Spleen (tissue), 11 donors: ENCODE measurements around the gene CARTPT. TPM values are rescaled to one million over a fixed set of nuclear protein-coding genes. Genes with fewer than 3 reads are reported as not detected.

Source experiments
- DNase-seq: peaks from one replicate; pipeline ENCODE4 v3.0.0-alpha.2; 2020
- H3K27ac ChIP-seq, 8 donors: fragments of 200-600 bp; sonication (generic) in 7 of 8; 1 replicate in 4 of 8; 2 replicates in 4 of 8; pipeline versions ENCODE4 v1.5.0 to v1.8.0; 2016 to 2021; ENCODE audit warnings: inconsistent platforms in 4 of 8, mild to moderate bottlenecking in 4 of 8, moderate library complexity in 1 of 8
- H3K27me3 ChIP-seq, 7 donors: fragments of 200-600 bp; sonication (generic) in 6 of 7; replicated peaks in 1 of 7; 1 replicate in 4 of 7; 2 replicates in 3 of 7; pipeline versions ENCODE4 v1.5.0 to v1.8.0; 2016 to 2021; ENCODE audit warnings: inconsistent platforms in 3 of 7, mild to moderate bottlenecking in 1 of 7
- H3K36me3 ChIP-seq, 6 donors: fragments of 200-600 bp; sonication (generic) in 5 of 6; 1 replicate in 4 of 6; 2 replicates in 2 of 6; pipeline versions ENCODE4 v1.5.0 to v1.8.0; 2016 to 2021; ENCODE audit warnings: inconsistent platforms in 2 of 6
- H3K4me1 ChIP-seq, 6 donors: fragments of 200-600 bp; sonication (generic) in 5 of 6; 1 replicate in 3 of 6; 2 replicates in 3 of 6; pipeline versions ENCODE4 v1.5.0 to v1.8.0; 2016 to 2021; ENCODE audit warnings: inconsistent platforms in 3 of 6
- H3K4me3 ChIP-seq, 8 donors: fragments of 200-600 bp; sonication (generic) in 7 of 8; 1 replicate in 4 of 8; 2 replicates in 4 of 8; pipeline versions ENCODE4 v1.5.0 to v1.8.0; 2016 to 2021; ENCODE audit warnings: inconsistent platforms in 4 of 8, mild to moderate bottlenecking in 4 of 8, moderate library complexity in 2 of 8
- H3K9me3 ChIP-seq, 8 donors: fragments of 200-600 bp; sonication (generic) in 7 of 8; 1 replicate in 4 of 8; 2 replicates in 4 of 8; pipeline versions ENCODE4 v1.5.0 to v1.8.0; 2016 to 2021; ENCODE audit warnings: inconsistent platforms in 4 of 8
- CTCF ChIP-seq, 11 experiments: fragments of 200-600 bp in 7 of 11; fragments of 450-650 bp in 4 of 11; sonication (generic) in 4 of 11; IDR thresholded peaks in 8 of 11; conservative IDR thresholded peaks in 3 of 11; 1 replicate in 7 of 11; 2 replicates in 4 of 11; pipeline versions ENCODE4 v1.4.0 to v1.8.0; 2016 to 2021; ENCODE audit warnings: antibody characterized with exemption in 11 of 11, inconsistent platforms in 4 of 11, mild to moderate bottlenecking in 1 of 11
- POLR2A ChIP-seq, 3 donors: fragments of 450-650 bp; IDR thresholded peaks; one replicate each; pipeline ENCODE4 v1.5.1; 2017; ENCODE audit warnings: antibody characterized with exemption in 3 of 3, mild to moderate bottlenecking in 1 of 3
- POLR2AphosphoS5 ChIP-seq, 3 donors: sonication (generic); formaldehyde crosslinking; IDR thresholded peaks; one replicate each; pipeline ENCODE4 v1.5.1; 2017; ENCODE audit warnings: antibody characterized with exemption in 3 of 3
- WGBS, 5 donors: extraction: QIAGEN DNeasy Blood & Tissue Kit in 3 of 5; methylation state at CpG; one replicate each; pipeline versions ENCODE4 v1.1.5 to v1.1.7; 2013 to 2018; 5-methylcytosine and 5-hydroxymethylcytosine counted together
- intact Hi-C: fragments of 100-400 bp; cut with DNase I; formaldehyde crosslinking; loops from one replicate; pipeline ENCODE4 v1.15.0; 2023; ENCODE audit warnings: low total_unique reads
- polyA plus RNA-seq, 3 donors: library from polyadenylated mRNA; stranded (reverse); fragments of 200-250 nt; gene quantifications; one replicate each; pipeline ENCODE4 v1.2.1, GENCODE V29; 2013
- total RNA-seq, 7 donors: library from RNA; depleted of rRNA in 3 of 7; stranded (reverse); fragments of >200 nt in 3 of 7; fragmentation: NEBNext Ultra II Directional in 4 of 7; extraction: Animal tissue kit (Norgen Biotek cat#: 25700) in 4 of 7; gene quantifications; one replicate each; pipeline versions ENCODE4 v1.1.0 to v1.2.1, GENCODE V29; 2016 to 2021
- donor health status: healthy with polysubstance abuse.
- donor health status: DM: no; HTN: no; CAD: no; lungs with moderate emphysema.
- donor health status: DM: no; HTN: no; CAD: no.
- donor health status: Bipolar disorder and iron deficiency.
- donor health status: healthy.
- donor health status: DM: no; HTN: no; CAD: no.
- donor health status: DM: yes; HTN: yes; CAD: no.

Gene CARTPT
- total and polyA plus RNA-seq, 10 donors, result not detected

- Histone ChIP-seq H3K27ac (no peak overlapping the region), H3K9me3 (no peaks in the 10 kb centered on the region), H3K4me1 (no peaks in the 10 kb centered on the region), H3K36me3 (no peaks in the 10 kb centered on the region), H3K4me3 (no peak overlapping the region), H3K27me3 (peaks cover 0 to 36% (median 0%) of the 10 kb centered on the region in 7 donors)
- no peak for DNase-seq
- no peak for TF ChIP-seq POLR2AphosphoS5 (IDR thresholded peaks at IDR 0.05)
- no peak for TF ChIP-seq CTCF (IDR thresholded peaks at IDR 0.05 in 8 of 11, conservative IDR thresholded peaks at IDR 0.05 in 3 of 11)
- TF ChIP-seq POLR2A (IDR thresholded peaks at IDR 0.05), result no peak
- WGBS, 5 donors, result 71 to 86% (median 75%) methylated on average over 3 of the region's 3 CpGs
- intact Hi-C loops, result no loop called here
Measured at GRCh38 chr5:71706906-71707305, 12.2 kb upstream of the CARTPT start.

- intact Hi-C loops, result no loop called here
- Histone ChIP-seq H3K27me3 (peaks cover 0 to 43% (median 0%) of the 10 kb centered on the region in 7 donors), H3K9me3 (peaks cover 0 to 8% (median 2%) of the 10 kb centered on the region in 8 donors), H3K36me3 (no peaks in the 10 kb centered on the region), H3K27ac (no peak overlapping the region), H3K4me1 (no peaks in the 10 kb centered on the region), H3K4me3 (no peak overlapping the region)
- whole genome bisulfite sequencing, 5 donors, result 81 to 88% (median 84%) methylated on average over 4 of the region's 4 CpGs
- DNase-seq, result no peak
- TF ChIP-seq POLR2A (IDR thresholded peaks at IDR 0.05) (no peak), POLR2AphosphoS5 (IDR thresholded peaks at IDR 0.05) (no peak), CTCF (IDR thresholded peaks at IDR 0.05 in 8 of 11, conservative IDR thresholded peaks at IDR 0.05 in 3 of 11) (no peak)
Measured at GRCh38 chr5:71711610-71712009, 7.5 kb upstream of the CARTPT start.

GRCh38 chr5:71714911-71715310 is 4.2 kb upstream of the CARTPT start:
- peaks cover 0 to 2% (median 0%) of the 10 kb centered on the region in 6 donors for H3K4me1 ChIP-seq
- DNase-seq, result no peak
- intact Hi-C loops, result no loop called here
- H3K27me3 ChIP-seq, result peaks cover 0 to 59% (median 23%) of the 10 kb centered on the region in 7 donors
- H3K27ac ChIP-seq, result no peak overlapping the region
- WGBS, 5 donors, result 26 to 48% (median 36%) methylated on average over 2 of the region's 2 CpGs
- peaks cover 0 to 12% (median 2%) of the 10 kb centered on the region in 8 donors for H3K9me3 ChIP-seq
- no peak for TF ChIP-seq POLR2AphosphoS5 (IDR thresholded peaks at IDR 0.05)
- TF ChIP-seq CTCF (IDR thresholded peaks at IDR 0.05 in 8 of 11, conservative IDR thresholded peaks at IDR 0.05 in 3 of 11), result no peak
- no peak for TF ChIP-seq POLR2A (IDR thresholded peaks at IDR 0.05)
- H3K4me3 ChIP-seq, result no peak overlapping the region
- no peaks in the 10 kb centered on the region for H3K36me3 ChIP-seq

GRCh38 chr5:71727978-71728377 is 8.9 kb downstream of the CARTPT start:
- intact Hi-C loops, result no loop called here
- H3K9me3 ChIP-seq, result no peaks in the 10 kb centered on the region
- DNase-seq, result no peak
- no peak overlapping the region for H3K27ac ChIP-seq
- no peak overlapping the region for H3K4me3 ChIP-seq
- no peak for TF ChIP-seq POLR2A (IDR thresholded peaks at IDR 0.05)
- H3K27me3 ChIP-seq, result peaks cover 0 to 39% (median 3%) of the 10 kb centered on the region in 7 donors
- H3K36me3 ChIP-seq, result no peaks in the 10 kb centered on the region
- 64 to 96% (median 89%) methylated on average over 2 of the region's 2 CpGs for WGBS, 5 donors
- no peaks in the 10 kb centered on the region for H3K4me1 ChIP-seq

GRCh38 chr5:71731015-71731414 is 11.9 kb downstream of the CARTPT start:
- Histone ChIP-seq H3K27me3 (peaks cover 0 to 21% (median 3%) of the 10 kb centered on the region in 7 donors), H3K36me3 (no peaks in the 10 kb centered on the region), H3K9me3 (no peaks in the 10 kb centered on the region), H3K4me1 (no peaks in the 10 kb centered on the region), H3K4me3 (no peak overlapping the region), H3K27ac (no peak overlapping the region)
- DNase-seq, result no peak
- intact Hi-C loops, result no loop called here
- TF ChIP-seq POLR2A (IDR thresholded peaks at IDR 0.05), result no peak
- TF ChIP-seq CTCF (IDR thresholded peaks at IDR 0.05 in 8 of 11, conservative IDR thresholded peaks at IDR 0.05 in 3 of 11), result no peak
- TF ChIP-seq POLR2AphosphoS5 (IDR thresholded peaks at IDR 0.05), result no peak
